ENCODE measurements around the gene KRT1.

DNA sequence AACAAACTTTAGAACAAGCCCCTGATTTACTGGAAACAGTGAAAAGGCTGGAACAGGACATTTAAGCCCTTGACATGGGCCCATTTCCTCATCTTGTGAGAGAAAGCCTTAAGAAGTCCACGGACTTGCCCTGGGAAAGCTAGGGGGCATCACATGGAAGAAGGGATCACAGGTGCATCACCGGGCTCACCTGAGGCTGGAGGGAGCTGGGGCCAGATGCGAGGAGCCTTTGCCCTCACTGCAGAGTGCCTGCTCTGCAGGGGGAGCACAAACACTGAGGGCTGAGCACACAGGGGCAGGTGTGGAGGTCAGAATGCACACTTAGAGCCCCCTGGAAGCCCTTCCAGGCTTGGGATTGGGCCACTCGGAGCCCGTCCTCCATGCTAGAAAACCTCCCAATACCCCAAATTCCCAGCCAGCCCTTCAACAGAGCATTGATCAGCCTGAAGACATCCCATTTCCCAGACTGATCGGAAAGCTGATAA, 5.2 kb upstream of the KRT1 start:
- TF ChIP-seq, protein P1, sequence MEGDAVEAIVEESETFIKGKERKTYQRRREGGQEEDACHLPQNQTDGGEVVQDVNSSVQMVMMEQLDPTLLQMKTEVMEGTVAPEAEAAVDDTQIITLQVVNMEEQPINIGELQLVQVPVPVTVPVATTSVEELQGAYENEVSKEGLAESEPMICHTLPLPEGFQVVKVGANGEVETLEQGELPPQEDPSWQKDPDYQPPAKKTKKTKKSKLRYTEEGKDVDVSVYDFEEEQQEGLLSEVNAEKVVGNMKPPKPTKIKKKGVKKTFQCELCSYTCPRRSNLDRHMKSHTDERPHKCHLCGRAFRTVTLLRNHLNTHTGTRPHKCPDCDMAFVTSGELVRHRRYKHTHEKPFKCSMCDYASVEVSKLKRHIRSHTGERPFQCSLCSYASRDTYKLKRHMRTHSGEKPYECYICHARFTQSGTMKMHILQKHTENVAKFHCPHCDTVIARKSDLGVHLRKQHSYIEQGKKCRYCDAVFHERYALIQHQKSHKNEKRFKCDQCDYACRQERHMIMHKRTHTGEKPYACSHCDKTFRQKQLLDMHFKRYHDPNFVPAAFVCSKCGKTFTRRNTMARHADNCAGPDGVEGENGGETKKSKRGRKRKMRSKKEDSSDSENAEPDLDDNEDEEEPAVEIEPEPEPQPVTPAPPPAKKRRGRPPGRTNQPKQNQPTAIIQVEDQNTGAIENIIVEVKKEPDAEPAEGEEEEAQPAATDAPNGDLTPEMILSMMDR (conservative IDR thresholded peaks at IDR 0.05 in 1 of 2, IDR thresholded peaks at IDR 0.05 in 1 of 2; ENCODE audit: low read depth in 1 of 2, low read length in 2 of 2), result no peak
- no peak for TF ChIP-seq EZH2 (IDR thresholded peaks at IDR 0.05; ENCODE audit: low read length, missing control alignments)

Data from fibroblast of lung (primary cell).